GM19043 (cell line): ENCODE measurements around the gene N4BP3.

ENCODE experiments used
- ATAC-seq: cut with Tn5 transposase; IDR thresholded peaks from one replicate; pipeline ENCODE4 v1.9.1; 2021; ENCODE audit warnings: low read depth; ENCODE audit not compliant: unreplicated experiment

Gene N4BP3

GRCh38 chr5:178094345-178094744 lies 19.0 kb upstream of the N4BP3 start:
- ATAC-seq, result no peak

- ATAC-seq, result no peak
These were observed 14.6 kb upstream of the N4BP3 start for GRCh38 chr5:178098685-178099084.

- ATAC-seq, result no peak
These were observed 9.7 kb upstream of the N4BP3 start for GRCh38 chr5:178103612-178104011.

- ATAC-seq, result no peak
These were observed 8.8 kb upstream of the N4BP3 start for GRCh38 chr5:178104492-178104891.

GRCh38 chr5:178106086-178106485 lies 7.2 kb upstream of the N4BP3 start:
- no peak for ATAC-seq

- no peak for ATAC-seq
These were observed 6.6 kb upstream of the N4BP3 start for GRCh38 chr5:178106556-178107239.

- ATAC-seq, result no peak
These were observed 5.5 kb upstream of the N4BP3 start for GRCh38 chr5:178107756-178108310.

GRCh38 chr5:178108446-178108845 lies 4.9 kb upstream of the N4BP3 start:
- ATAC-seq, result no peak

GRCh38 chr5:178108966-178109365 lies 4.4 kb upstream of the N4BP3 start:
- no peak for ATAC-seq

GRCh38 chr5:178110511-178110910 lies 2.8 kb upstream of the N4BP3 start:
- no peak for ATAC-seq

GRCh38 chr5:178111925-178112324 lies 1.4 kb upstream of the N4BP3 start:
- no peak for ATAC-seq

- ATAC-seq, result no peak
These were observed 787 bp upstream of the N4BP3 start for GRCh38 chr5:178112545-178112944.

GRCh38 chr5:178113841-178114324 lies 551 bp downstream of the N4BP3 start:
- no peak for ATAC-seq

- ATAC-seq, result no peak
These were observed 1.2 kb downstream of the N4BP3 start for GRCh38 chr5:178114325-178115135.

- ATAC-seq, result no peak
These were observed 1.9 kb downstream of the N4BP3 start for GRCh38 chr5:178115136-178115813.

GRCh38 chr5:178115814-178116142 lies 2.4 kb downstream of the N4BP3 start:
- no peak for ATAC-seq

- peak; percentile 29 for ATAC-seq
These were observed 3.0 kb downstream of the N4BP3 start for GRCh38 chr5:178116143-178116885.

GRCh38 chr5:178117923-178118701 lies 4.8 kb downstream of the N4BP3 start:
- ATAC-seq, result no peak

- ATAC-seq, result no peak
These were observed 6.7 kb downstream of the N4BP3 start for GRCh38 chr5:178119915-178120606.
